Fibroblast of skin of right biceps (primary cell): ENCODE results near the gene PPP1R3F.
"Not testable (repeated sequence)": the region's sequence is repeated elsewhere in the genome, so short reads cannot be mapped to it uniquely, and the experiment has no call there.

Source experiments
- DNase-seq: peaks from one replicate; pipeline ENCODE4 v3.0.0-alpha.2; 2013

The PPP1R3F gene

DNA sequence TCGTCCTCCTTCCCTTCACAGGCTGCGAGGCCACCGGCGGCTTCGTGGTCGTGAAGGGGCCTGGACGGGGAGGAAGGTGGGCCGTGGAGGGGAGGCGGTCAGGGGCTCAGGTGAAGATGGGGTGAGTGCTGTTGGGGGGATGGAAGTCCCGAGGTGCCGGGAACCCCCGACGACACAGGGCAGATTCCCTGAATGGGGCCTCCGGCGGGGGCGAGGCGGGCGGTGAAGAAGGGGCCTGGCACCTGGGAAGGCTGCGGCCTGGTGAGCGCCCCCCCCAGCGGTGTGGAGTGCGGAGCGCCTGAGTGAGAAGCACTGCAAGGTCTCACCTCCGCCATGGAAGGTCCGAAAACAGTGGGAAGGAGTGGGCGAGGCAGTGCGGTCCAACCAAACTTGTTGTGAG, 52.7 kb downstream of the PPP1R3F start:
- DNase-seq, result not testable (repeated sequence)

DNA sequence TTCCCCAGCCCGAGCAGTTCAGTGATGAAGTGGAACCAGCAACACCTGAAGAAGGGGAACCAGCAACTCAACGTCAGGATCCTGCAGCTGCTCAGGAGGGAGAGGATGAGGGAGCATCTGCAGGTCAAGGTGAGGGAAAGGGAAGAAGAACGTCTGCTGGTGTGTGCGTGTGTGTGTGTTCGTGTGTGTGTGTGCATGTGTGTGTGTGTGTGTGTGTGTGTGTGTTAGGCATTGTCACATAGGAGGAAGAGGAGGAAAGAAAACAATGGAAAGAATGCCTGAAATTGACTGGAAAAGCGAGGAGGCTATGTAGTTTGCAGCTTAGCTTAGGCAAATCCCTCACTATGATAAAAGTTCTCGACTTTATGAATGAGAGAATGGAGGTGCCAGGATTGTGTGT, 54.1 kb downstream of the PPP1R3F start:
- not testable (repeated sequence) for DNase-seq

DNA sequence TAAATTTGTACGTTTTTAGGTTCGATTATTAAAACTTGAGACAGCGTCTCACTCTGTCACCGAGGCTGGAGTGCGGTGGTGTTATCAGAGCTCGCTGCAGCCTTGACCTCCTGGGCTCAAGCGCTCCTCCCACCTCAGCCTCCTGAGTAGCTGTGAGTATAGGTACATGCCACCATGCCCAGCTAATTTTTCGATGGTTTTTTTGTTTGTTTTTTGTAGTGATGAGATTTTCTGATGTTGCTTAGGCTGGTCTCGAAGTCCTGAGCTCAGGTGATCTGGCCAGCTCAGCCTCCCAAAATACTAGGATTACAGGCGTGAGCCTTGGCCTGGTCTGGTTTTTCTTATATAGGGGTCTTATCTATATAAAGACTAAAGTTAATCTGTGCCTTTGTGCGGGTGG, 60.8 kb downstream of the PPP1R3F start:
- DNase-seq, result not testable (repeated sequence)

DNA sequence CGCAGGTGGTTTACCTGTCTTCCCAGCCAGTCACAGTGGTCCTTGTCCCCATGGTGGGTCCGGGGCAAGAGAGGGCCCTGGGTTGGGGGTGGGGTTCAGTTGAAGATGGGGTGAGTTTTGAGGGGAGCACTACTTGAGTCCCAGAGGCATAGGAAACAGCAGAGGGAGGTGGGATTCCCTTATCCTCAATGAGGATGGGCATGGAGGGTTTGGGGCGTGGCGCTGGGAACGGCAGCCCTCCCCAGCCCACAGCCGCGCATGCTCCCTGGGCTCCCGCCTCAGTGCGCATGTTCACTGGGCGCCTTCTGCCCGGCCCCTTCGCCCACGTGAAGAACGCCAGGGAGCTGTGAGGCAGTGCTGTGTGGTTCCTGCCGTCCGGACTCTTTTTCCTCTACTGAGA, 61.7 kb downstream of the PPP1R3F start, which contains the start of gene GAGE13:
Gene GAGE13, plus strand, starts transcription at position 301 of the 400 bp plus-strand sequence. CDS start 1,156 bp downstream, outside the sequence.
- not testable (repeated sequence) for DNase-seq

DNA sequence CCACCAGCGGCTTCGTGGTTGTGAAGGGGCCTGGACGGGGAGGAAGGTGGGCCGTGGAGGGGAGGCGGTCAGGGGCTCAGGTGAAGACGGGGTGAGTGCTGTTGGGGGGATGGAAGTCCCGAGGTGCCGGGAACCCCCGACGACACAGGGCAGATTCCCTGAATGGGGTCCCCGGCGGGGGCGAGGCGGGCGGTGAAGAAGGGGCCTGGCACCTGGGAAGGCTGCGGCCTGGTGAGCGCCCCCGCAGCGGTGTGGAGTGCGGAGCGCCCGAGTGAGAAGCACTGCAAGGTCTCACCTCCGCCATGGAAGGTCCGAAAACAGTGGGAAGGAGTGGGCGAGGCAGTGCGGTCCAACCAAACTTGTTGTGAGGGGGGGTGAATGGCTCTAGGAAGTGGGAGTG, 62.2 kb downstream of the PPP1R3F start:
- not testable (repeated sequence) for DNase-seq
